GM10847 (cell line): ENCODE results near the gene ATXN7L1.

Experiments used
- POLR2A ChIP-seq: IDR thresholded peaks from 2 replicates; pipeline ENCODE4 v1.6.1; 2011; ENCODE audit not compliant: insufficient read length; ENCODE audit errors: extremely low read depth

Gene ATXN7L1

GRCh38 chr7:105840981-105841749 lies 35.2 kb downstream of the ATXN7L1 start:
- no peak for TF ChIP-seq POLR2A

- TF ChIP-seq POLR2A, result no peak
Measured at GRCh38 chr7:105839266-105839665, 37.1 kb downstream of the ATXN7L1 start.

- no peak for TF ChIP-seq POLR2A
Measured at GRCh38 chr7:105838627-105839231, 37.7 kb downstream of the ATXN7L1 start.

- no peak for TF ChIP-seq POLR2A
Measured at GRCh38 chr7:105837765-105838626, 38.4 kb downstream of the ATXN7L1 start.

- TF ChIP-seq POLR2A, result no peak
Measured at GRCh38 chr7:105835441-105835840, 41.0 kb downstream of the ATXN7L1 start.

- no peak for TF ChIP-seq POLR2A
Measured at GRCh38 chr7:105831824-105832535, 44.4 kb downstream of the ATXN7L1 start.

GRCh38 chr7:105831302-105831620 lies 45.1 kb downstream of the ATXN7L1 start:
- TF ChIP-seq POLR2A, result no peak

GRCh38 chr7:105830405-105831301 lies 45.7 kb downstream of the ATXN7L1 start:
- no peak for TF ChIP-seq POLR2A

GRCh38 chr7:105829681-105830322 lies 46.6 kb downstream of the ATXN7L1 start:
- no peak for TF ChIP-seq POLR2A

GRCh38 chr7:105828141-105828540 lies 48.3 kb downstream of the ATXN7L1 start:
- no peak for TF ChIP-seq POLR2A

GRCh38 chr7:105827151-105827875 lies 49.1 kb downstream of the ATXN7L1 start:
- no peak for TF ChIP-seq POLR2A

GRCh38 chr7:105826143-105826542 lies 50.3 kb downstream of the ATXN7L1 start:
- TF ChIP-seq POLR2A, result no peak

GRCh38 chr7:105825371-105825770 lies 51.0 kb downstream of the ATXN7L1 start:
- no peak for TF ChIP-seq POLR2A
